ENCODE results near the gene MTMR2. TPM values are rescaled to one million over a fixed set of nuclear protein-coding genes. Genes with fewer than 3 reads are reported as not detected.
"Not testable (repeated sequence)": the region's sequence is repeated elsewhere in the genome, so short reads cannot be mapped to it uniquely, and the experiment has no call there.

Gene MTMR2
- total and polyA plus RNA-seq, 2 experiments from 2014 or later: 26.6 to 52.6 TPM

DNA sequence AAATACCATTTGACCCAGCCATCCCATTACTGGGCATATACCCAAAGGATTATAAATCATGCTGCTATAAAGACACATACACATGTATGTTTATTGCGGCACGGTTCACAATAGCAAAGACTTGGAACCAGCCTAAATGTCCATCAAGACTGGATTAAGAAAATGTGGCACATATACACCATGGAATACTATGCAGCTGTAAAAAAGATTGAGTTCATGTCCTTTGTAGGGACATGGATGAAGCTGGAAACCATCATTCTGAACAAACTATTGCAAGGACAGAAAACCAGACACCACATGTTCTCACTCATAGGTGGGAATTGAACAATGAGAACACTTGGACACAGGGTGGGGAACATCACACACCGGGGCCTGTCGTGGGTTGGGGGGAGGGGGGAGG, 112.9 kb downstream of the MTMR2 start:
- H3K36me3 Mint-ChIP-seq (ENCODE audit: low read depth): peaks cover 59% of the 10 kb centered on the region
- ATAC-seq: not testable (repeated sequence)

GRCh38 chr11:95806464-95806863, 117.4 kb downstream of the MTMR2 start:
- H3K4me2 ChIP-seq; H3K79me2 ChIP-seq (replicated peaks; ENCODE audit: insufficient read depth); ATAC-seq; H3K4me3 Mint-ChIP-seq; H3K27ac ChIP-seq (ENCODE audit: low read depth); H3K4me1 Mint-ChIP-seq; H4K20me1 ChIP-seq (replicated peaks; ENCODE audit: insufficient read depth); H3F3A ChIP-seq (replicated peaks; ENCODE audit: low read depth); DNase-seq (ENCODE audit: low spot score); H3K4me1 ChIP-seq (ENCODE audit: insufficient read depth); H3K27me3 ChIP-seq (ENCODE audit: insufficient read depth); H3K9me2 ChIP-seq (ENCODE audit: insufficient read depth); H3K27ac Mint-ChIP-seq; H3K4me3 ChIP-seq; H2AFZ ChIP-seq; H3K27me3 Mint-ChIP-seq (ENCODE audit: insufficient read depth, low read depth, poor library complexity): not testable (repeated sequence)
- Mint-ChIP-seq H3K36me3 (ENCODE audit: low read depth) (peaks cover 85% of the 10 kb centered on the region), H3K9me3 (peaks cover 46% of the 10 kb centered on the region)
- peaks cover 34% of the 10 kb centered on the region for H3K36me3 ChIP-seq (ENCODE audit: insufficient read depth)

More for the DNA sequence above, 112.9 kb downstream of the MTMR2 start:
- not testable (repeated sequence) for H4K20me1 ChIP-seq (replicated peaks; ENCODE audit: insufficient read depth); H3K4me3 ChIP-seq; H3K9me2 ChIP-seq (ENCODE audit: insufficient read depth); H3K27me3 Mint-ChIP-seq (ENCODE audit: insufficient read depth, low read depth, poor library complexity); H3K4me1 ChIP-seq (ENCODE audit: insufficient read depth); H2AFZ ChIP-seq; H3K4me2 ChIP-seq; DNase-seq (ENCODE audit: low spot score); H3K27me3 ChIP-seq (ENCODE audit: insufficient read depth); H3F3A ChIP-seq (replicated peaks; ENCODE audit: low read depth); H3K4me1 Mint-ChIP-seq; H3K27ac Mint-ChIP-seq; H3K27ac ChIP-seq (ENCODE audit: low read depth); H3K4me3 Mint-ChIP-seq; H3K79me2 ChIP-seq (replicated peaks; ENCODE audit: insufficient read depth)
- H3K36me3 ChIP-seq (ENCODE audit: insufficient read depth): peaks cover 14% of the 10 kb centered on the region
- peaks cover 39% of the 10 kb centered on the region for H3K9me3 Mint-ChIP-seq

- H3K4me3 Mint-ChIP-seq: no peak overlapping the region
- Histone ChIP-seq H3K27me3 (ENCODE audit: insufficient read depth) (no peaks in the 10 kb centered on the region), H3K36me3 (ENCODE audit: insufficient read depth) (peaks cover 37% of the 10 kb centered on the region), H3F3A (replicated peaks; ENCODE audit: low read depth) (no peaks in the 10 kb centered on the region), H4K20me1 (replicated peaks; ENCODE audit: insufficient read depth) (no peaks in the 10 kb centered on the region), H3K79me2 (replicated peaks; ENCODE audit: insufficient read depth) (peaks cover 5% of the 10 kb centered on the region; the same call in 1 of the 2 replicates), H3K4me3 (no peak overlapping the region), H3K9me2 (ENCODE audit: insufficient read depth) (no peaks in the 10 kb centered on the region), H3K4me1 (ENCODE audit: insufficient read depth) (no peaks in the 10 kb centered on the region), H3K4me2 (no peak overlapping the region), H2AFZ (no peak overlapping the region), H3K27ac (ENCODE audit: low read depth) (no peak overlapping the region)
- H3K27me3 Mint-ChIP-seq (ENCODE audit: insufficient read depth, low read depth, poor library complexity): peaks cover 3% of the 10 kb centered on the region
- DNase-seq (ENCODE audit: low spot score) (no peak), ATAC-seq (no peak)
- no peaks in the 10 kb centered on the region for H3K4me1 Mint-ChIP-seq
- peaks cover 90% of the 10 kb centered on the region for H3K36me3 Mint-ChIP-seq (ENCODE audit: low read depth)
- H3K9me3 Mint-ChIP-seq: peaks cover 46% of the 10 kb centered on the region
- H3K27ac Mint-ChIP-seq: no peak overlapping the region
- TF ChIP-seq, protein P1, sequence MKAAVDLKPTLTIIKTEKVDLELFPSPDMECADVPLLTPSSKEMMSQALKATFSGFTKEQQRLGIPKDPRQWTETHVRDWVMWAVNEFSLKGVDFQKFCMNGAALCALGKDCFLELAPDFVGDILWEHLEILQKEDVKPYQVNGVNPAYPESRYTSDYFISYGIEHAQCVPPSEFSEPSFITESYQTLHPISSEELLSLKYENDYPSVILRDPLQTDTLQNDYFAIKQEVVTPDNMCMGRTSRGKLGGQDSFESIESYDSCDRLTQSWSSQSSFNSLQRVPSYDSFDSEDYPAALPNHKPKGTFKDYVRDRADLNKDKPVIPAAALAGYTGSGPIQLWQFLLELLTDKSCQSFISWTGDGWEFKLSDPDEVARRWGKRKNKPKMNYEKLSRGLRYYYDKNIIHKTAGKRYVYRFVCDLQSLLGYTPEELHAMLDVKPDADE (IDR thresholded peaks at IDR 0.05): no peak
- TF ChIP-seq CREB1 (CRISPR knock-in tag; IDR thresholded peaks at IDR 0.05; ENCODE audit: low read depth) (no peak), JUNB (IDR thresholded peaks at IDR 0.05; ENCODE audit: unreplicated experiment) (no peak), REST (IDR thresholded peaks at IDR 0.05; ENCODE audit: unreplicated experiment) (no peak), ZNF462 (CRISPR knock-in tag; IDR thresholded peaks at IDR 0.05) (no peak), EZH2 (IDR thresholded peaks at IDR 0.05; ENCODE audit: low read depth, unreplicated experiment) (no peak)
Observed at GRCh38 chr11:95805869-95806268, 118.0 kb downstream of the MTMR2 start.

Measured in GM23338 (cell line).